ENCODE results near the gene MLC1.

Gene MLC1

GRCh38 chr22:50118557-50119168 is 33.4 kb upstream of the MLC1 start:
- H3K9me3 ChIP-seq (ENCODE audit: control insufficient read depth, low read length) = no peaks in the 10 kb centered on the region
- H3K79me2 ChIP-seq = no peaks in the 10 kb centered on the region
- H2AFZ ChIP-seq = no peak overlapping the region
- peaks cover 5% of the 10 kb centered on the region for H3K4me1 ChIP-seq
- H3K9ac ChIP-seq = no peak overlapping the region
- H3K4me3 ChIP-seq (ENCODE audit: low read depth, low read length) = no peak overlapping the region
- no peak overlapping the region for H3K4me2 ChIP-seq (ENCODE audit: low read length)
- no peaks in the 10 kb centered on the region for H3K36me3 ChIP-seq (ENCODE audit: control insufficient read depth, insufficient read depth, low read length)
- TF ChIP-seq, protein P1, sequence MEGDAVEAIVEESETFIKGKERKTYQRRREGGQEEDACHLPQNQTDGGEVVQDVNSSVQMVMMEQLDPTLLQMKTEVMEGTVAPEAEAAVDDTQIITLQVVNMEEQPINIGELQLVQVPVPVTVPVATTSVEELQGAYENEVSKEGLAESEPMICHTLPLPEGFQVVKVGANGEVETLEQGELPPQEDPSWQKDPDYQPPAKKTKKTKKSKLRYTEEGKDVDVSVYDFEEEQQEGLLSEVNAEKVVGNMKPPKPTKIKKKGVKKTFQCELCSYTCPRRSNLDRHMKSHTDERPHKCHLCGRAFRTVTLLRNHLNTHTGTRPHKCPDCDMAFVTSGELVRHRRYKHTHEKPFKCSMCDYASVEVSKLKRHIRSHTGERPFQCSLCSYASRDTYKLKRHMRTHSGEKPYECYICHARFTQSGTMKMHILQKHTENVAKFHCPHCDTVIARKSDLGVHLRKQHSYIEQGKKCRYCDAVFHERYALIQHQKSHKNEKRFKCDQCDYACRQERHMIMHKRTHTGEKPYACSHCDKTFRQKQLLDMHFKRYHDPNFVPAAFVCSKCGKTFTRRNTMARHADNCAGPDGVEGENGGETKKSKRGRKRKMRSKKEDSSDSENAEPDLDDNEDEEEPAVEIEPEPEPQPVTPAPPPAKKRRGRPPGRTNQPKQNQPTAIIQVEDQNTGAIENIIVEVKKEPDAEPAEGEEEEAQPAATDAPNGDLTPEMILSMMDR (IDR thresholded peaks at IDR 0.05) = no peak
- no peak overlapping the region for H3K27ac ChIP-seq
- no peaks in the 10 kb centered on the region for H3K27me3 ChIP-seq (ENCODE audit: control insufficient read depth, insufficient read depth, low read length)

DNA sequence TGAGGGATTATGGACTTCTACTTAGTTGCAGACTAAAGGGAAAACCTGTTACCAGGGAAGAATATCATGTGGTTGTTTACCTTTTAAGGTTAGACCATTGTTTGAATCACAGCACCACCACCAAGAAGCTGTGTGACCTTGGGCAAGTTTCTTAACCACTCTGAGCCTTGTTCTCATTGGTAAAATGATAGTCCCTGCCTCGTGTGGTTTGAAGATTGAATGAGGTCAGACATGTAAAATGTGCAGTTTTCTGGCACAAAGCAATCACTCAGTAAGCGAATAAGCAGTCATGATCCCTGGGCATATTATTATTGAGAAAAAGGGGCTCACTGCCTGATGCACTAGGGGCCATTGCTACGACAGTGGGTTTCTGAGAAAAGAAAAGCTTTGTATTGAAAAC is 32.9 kb upstream of the MLC1 start:
- H2AFZ ChIP-seq = no peak overlapping the region
- H3K36me3 ChIP-seq (ENCODE audit: control insufficient read depth, insufficient read depth, low read length) = no peaks in the 10 kb centered on the region
- H3K4me2 ChIP-seq (ENCODE audit: low read length) = no peak overlapping the region
- peaks cover 5% of the 10 kb centered on the region for H3K4me1 ChIP-seq
- no peaks in the 10 kb centered on the region for H3K9me3 ChIP-seq (ENCODE audit: control insufficient read depth, low read length)
- no peaks in the 10 kb centered on the region for H3K27me3 ChIP-seq (ENCODE audit: control insufficient read depth, insufficient read depth, low read length)
- H3K79me2 ChIP-seq = no peaks in the 10 kb centered on the region
- TF ChIP-seq, protein P1 (IDR thresholded peaks at IDR 0.05) = no peak
- H3K9ac ChIP-seq = no peak overlapping the region
- H3K4me3 ChIP-seq (ENCODE audit: low read depth, low read length) = no peak overlapping the region
- no peak overlapping the region for H3K27ac ChIP-seq

DNA sequence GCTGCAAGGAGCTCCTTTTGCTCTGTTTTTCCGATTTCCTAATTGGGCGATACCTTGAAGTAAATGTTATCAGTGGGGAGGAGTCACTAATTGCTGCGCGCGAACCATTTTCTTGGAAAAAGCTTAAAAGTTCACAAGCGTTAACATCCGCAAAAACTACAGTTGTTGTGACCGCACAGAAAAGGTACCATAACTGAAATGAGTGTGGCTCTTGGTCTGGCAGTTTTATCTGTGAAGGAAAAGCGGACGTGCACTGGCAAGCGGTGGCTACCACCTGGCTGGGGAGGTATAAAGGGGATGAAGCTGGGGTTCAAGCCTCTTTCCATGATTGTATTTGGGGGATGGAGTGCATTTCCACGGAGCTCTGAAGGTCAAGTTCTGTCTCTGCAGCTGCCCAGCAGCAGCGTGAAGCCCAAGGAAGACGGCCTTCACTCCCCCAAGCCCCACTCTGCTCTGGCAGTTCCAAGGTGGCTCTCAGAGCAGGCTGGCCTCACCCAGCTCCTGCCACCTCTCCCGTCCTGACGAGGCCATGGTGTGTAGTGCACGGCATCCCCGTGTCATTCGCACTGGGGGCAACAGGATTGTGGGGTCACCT is 32.0 kb upstream of the MLC1 start:
- TF ChIP-seq, protein P1 (IDR thresholded peaks at IDR 0.05) = no peak
- no peak overlapping the region for H3K27ac ChIP-seq
- no peaks in the 10 kb centered on the region for H3K36me3 ChIP-seq (ENCODE audit: control insufficient read depth, insufficient read depth, low read length)
- H3K4me2 ChIP-seq (ENCODE audit: low read length) = no peak overlapping the region
- H3K4me1 ChIP-seq = peaks cover 5% of the 10 kb centered on the region
- no peaks in the 10 kb centered on the region for H3K79me2 ChIP-seq
- H2AFZ ChIP-seq = no peak overlapping the region
- H3K9me3 ChIP-seq (ENCODE audit: control insufficient read depth, low read length) = no peaks in the 10 kb centered on the region
- H3K27me3 ChIP-seq (ENCODE audit: control insufficient read depth, insufficient read depth, low read length) = no peaks in the 10 kb centered on the region
- no peak overlapping the region for H3K9ac ChIP-seq
- no peak overlapping the region for H3K4me3 ChIP-seq (ENCODE audit: low read depth, low read length)

DNA sequence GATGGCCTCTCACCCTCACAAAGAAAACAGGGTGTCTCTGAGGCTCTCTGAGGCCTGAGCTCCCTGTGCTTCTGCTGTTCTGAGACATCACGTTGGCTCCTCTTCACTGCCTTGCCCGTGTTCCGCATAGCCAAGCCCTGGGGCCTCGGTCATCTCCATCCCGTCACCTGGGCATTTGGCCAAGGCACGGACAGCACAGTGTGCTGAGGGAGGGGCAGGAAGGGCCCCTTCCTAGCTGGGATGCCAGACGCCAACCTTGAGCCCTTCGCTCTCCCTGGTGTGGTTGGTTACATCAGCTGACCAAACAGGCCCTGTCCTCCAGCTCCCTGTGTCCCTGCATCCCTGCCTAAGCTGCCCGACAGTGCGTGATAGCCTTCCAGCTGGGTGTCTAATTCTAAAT is 30.5 kb upstream of the MLC1 start:
- Histone ChIP-seq H3K79me2 (no peaks in the 10 kb centered on the region), H3K4me3 (ENCODE audit: low read depth, low read length) (no peak overlapping the region), H3K9me3 (ENCODE audit: control insufficient read depth, low read length) (no peaks in the 10 kb centered on the region), H3K9ac (no peak overlapping the region), H3K27me3 (ENCODE audit: control insufficient read depth, insufficient read depth, low read length) (no peaks in the 10 kb centered on the region), H3K27ac (peak overlapping the region; percentile 36), H3K4me1 (peaks cover 5% of the 10 kb centered on the region), H3K4me2 (ENCODE audit: low read length) (no peak overlapping the region), H2AFZ (peak overlapping the region; percentile 53), H3K36me3 (ENCODE audit: control insufficient read depth, insufficient read depth, low read length) (no peaks in the 10 kb centered on the region)
- TF ChIP-seq, protein P1 (IDR thresholded peaks at IDR 0.05) = no peak
